ENCODE measurements around the gene TAB2.
A peak's percentile ranks its signal among the peaks of the same experiment; 100 is the strongest.
"Not testable (repeated sequence)": the region's sequence is repeated elsewhere in the genome, so short reads cannot be mapped to it uniquely, and the experiment has no call there.

The TAB2 gene

GRCh38 chr6:149423964-149424440, 106.5 kb downstream of the TAB2 start:
- DNase-seq: no peak

- no peak for DNase-seq
These were observed 107.7 kb downstream of the TAB2 start for GRCh38 chr6:149425224-149425623.

GRCh38 chr6:149425754-149426153, 108.2 kb downstream of the TAB2 start:
- no peak for DNase-seq

GRCh38 chr6:149428606-149429005, 111.1 kb downstream of the TAB2 start:
- DNase-seq: no peak

- DNase-seq: no peak
These were observed 112.2 kb downstream of the TAB2 start for GRCh38 chr6:149429427-149430360.

- DNase-seq: peak; percentile 70
These were observed 114.6 kb downstream of the TAB2 start for GRCh38 chr6:149431905-149432775.

- no peak for DNase-seq
These were observed 115.9 kb downstream of the TAB2 start for GRCh38 chr6:149433405-149433804.

- no peak for DNase-seq
These were observed 116.4 kb downstream of the TAB2 start for GRCh38 chr6:149433881-149434280.

- DNase-seq: no peak
These were observed 118.5 kb downstream of the TAB2 start for GRCh38 chr6:149435919-149436586.

GRCh38 chr6:149436647-149437046, 119.1 kb downstream of the TAB2 start:
- no peak for DNase-seq

- no peak for DNase-seq
These were observed 119.7 kb downstream of the TAB2 start for GRCh38 chr6:149437212-149437611.

GRCh38 chr6:149438855-149439254, 121.3 kb downstream of the TAB2 start:
- DNase-seq: no peak

GRCh38 chr6:149439626-149440025, 122.1 kb downstream of the TAB2 start:
- no peak for DNase-seq

- no peak for DNase-seq
These were observed 123.5 kb downstream of the TAB2 start for GRCh38 chr6:149440735-149441671.

- no peak for DNase-seq
These were observed 124.2 kb downstream of the TAB2 start for GRCh38 chr6:149441740-149442139.

- no peak for DNase-seq
These were observed 126.1 kb downstream of the TAB2 start for GRCh38 chr6:149443411-149444181.

GRCh38 chr6:149444360-149445094, 127.0 kb downstream of the TAB2 start:
- DNase-seq: not testable (repeated sequence)

GRCh38 chr6:149445095-149445466, 127.6 kb downstream of the TAB2 start:
- no peak for DNase-seq

GRCh38 chr6:149445573-149445972, 128.1 kb downstream of the TAB2 start:
- no peak for DNase-seq

- no peak for DNase-seq
These were observed 129.4 kb downstream of the TAB2 start for GRCh38 chr6:149446791-149447376.
